T-cell (primary cell): ENCODE data around the gene IKZF2. TPM values are rescaled to one million over a fixed set of nuclear protein-coding genes. Genes with fewer than 3 reads are reported as not detected.

Experiments
- ATAC-seq, 4 experiments: fragments of 200-7000 bp in 3 of 4; fragments of 150-1000 bp in 1 of 4; cut with Tn5 transposase; replicated peaks in 1 of 4; 1 replicate in 3 of 4; 2 replicates in 1 of 4; pipeline ENCODE4 v1.10.0; 2021; ENCODE audit warnings: moderate library complexity in 3 of 4, mild to moderate bottlenecking in 2 of 4, moderate number of reproducible peaks in 1 of 4
- CTCF ChIA-PET, 2 donors: fragments of 300-600 bp; sonication (Branson Sonifier 250); formaldehyde crosslinking; loops; one replicate each; lab custom pipeline; 2022; ENCODE audit warnings: antibody characterized with exemption in 2 of 2; lab: Charles Lee
- POLR2A ChIA-PET, 2 donors: fragments of 300-600 bp; sonication (Branson Sonifier 250); formaldehyde crosslinking; loops; one replicate each; lab custom pipeline; 2022; ENCODE audit warnings: antibody characterized with exemption in 2 of 2; lab: Charles Lee
- DNase-seq, 35 experiments: peaks; one replicate each; pipeline versions ENCODE4 v3.0.0 to v3.0.0-alpha.2; 2013 to 2023
- H3K27ac ChIP-seq: one replicate; pipeline ENCODE4 v1.5.1; 2013; ENCODE audit warnings: low read length
- H3K27me3 ChIP-seq, 2 experiments: replicated peaks in 1 of 2; 1 replicate in 1 of 2; 2 replicates in 1 of 2; pipeline versions ENCODE4 v1.6.1 to v1.7.0; 2013; ENCODE audit warnings: low read length in 1 of 2, mixed read lengths in 1 of 2; ENCODE audit not compliant: control insufficient read depth in 2 of 2, insufficient read depth in 2 of 2; ENCODE audit errors: extremely low read depth in 1 of 2
- H3K36me3 ChIP-seq, 2 donors: 1 replicate in 1 of 2; 2 replicates in 1 of 2; pipeline versions ENCODE4 v1.6.1 to v1.7.0; 2013; ENCODE audit warnings: low read length in 1 of 2; ENCODE audit not compliant: control insufficient read depth in 2 of 2, insufficient read depth in 1 of 2; ENCODE audit errors: extremely low read depth in 1 of 2
- H3K4me1 ChIP-seq, 2 experiments: 1 replicate in 1 of 2; 2 replicates in 1 of 2; pipeline versions ENCODE4 v1.6.1 to v1.7.0; 2013; ENCODE audit warnings: low read length in 2 of 2, mixed read lengths in 1 of 2; ENCODE audit not compliant: insufficient read depth in 2 of 2, control insufficient read depth in 1 of 2; ENCODE audit errors: extremely low read depth in 1 of 2
- H3K4me3 ChIP-seq, 2 donors: 1 replicate in 1 of 2; 2 replicates in 1 of 2; pipeline versions ENCODE4 v1.5.1 to v1.7.0; 2013; ENCODE audit warnings: mild to moderate bottlenecking in 2 of 2, low read length in 1 of 2, moderate library complexity in 1 of 2; ENCODE audit not compliant: control insufficient read depth in 1 of 2; ENCODE audit errors: extremely low read depth in 1 of 2
- H3K9me3 ChIP-seq: 2 replicates; pipeline ENCODE4 v1.7.0; 2013
- H3K27ac Mint-ChIP-seq, 2 donors: one replicate each; pipeline ENCODE4 v1.8.0; 2020 to 2021; ENCODE audit warnings: mild to moderate bottlenecking in 2 of 2, mixed read lengths in 2 of 2
- H3K27me3 Mint-ChIP-seq, 2 donors: one replicate each; pipeline ENCODE4 v1.8.0; 2021 to 2022; ENCODE audit warnings: mixed read lengths in 2 of 2
- H3K36me3 Mint-ChIP-seq: one replicate; pipeline ENCODE4 v1.8.0; 2021; ENCODE audit warnings: mixed read lengths
- H3K4me1 Mint-ChIP-seq, 3 donors: one replicate each; pipeline ENCODE4 v1.8.0; 2020 to 2022; ENCODE audit warnings: mixed read lengths in 3 of 3, mild to moderate bottlenecking in 1 of 3
- H3K4me3 Mint-ChIP-seq, 3 donors: one replicate each; pipeline ENCODE4 v1.8.0; 2020 to 2022; ENCODE audit warnings: mild to moderate bottlenecking in 3 of 3, mixed read lengths in 3 of 3, moderate library complexity in 3 of 3
- H3K9me3 Mint-ChIP-seq, 3 donors: one replicate each; pipeline ENCODE4 v1.8.0; 2020 to 2022; ENCODE audit warnings: mixed read lengths in 3 of 3
- WGBS: methylation state at CpG from one replicate; pipeline ENCODE4 v1.1.5; 2013; ENCODE audit warnings: missing lambda C conversion rate; ENCODE audit not compliant: insufficient coverage; 5-methylcytosine and 5-hydroxymethylcytosine counted together
- total RNA-seq, 35 experiments: library from RNA in 6 of 35; stranded (reverse) in 6 of 35; fragments of 120-200 nt in 1 of 35; gene quantifications; one replicate each; pipeline versions ENCODE4 v1.2.1 to v1.2.4 and lab custom pipeline; 2013 to 2026

The IKZF2 gene
- total RNA-seq, 5 donors from 2014 or later (not counting 1 experiment from before 2014, with no cell fraction given), result 23.4 to 64.1 (median 31.0) TPM

GRCh38 chr2:213185147-213185822 lies 33.9 kb upstream of the IKZF2 start:
- Histone ChIP-seq H3K27me3 (no peaks in the 10 kb centered on the region), H3K4me3 (no peak overlapping the region), H3K27ac (no peak overlapping the region), H3K4me1 (peaks cover 0 to 2% of the 10 kb centered on the region in 2 experiments), H3K36me3 (no peaks in the 10 kb centered on the region), H3K9me3 (no peaks in the 10 kb centered on the region)
- ATAC-seq (no peak), DNase-seq (no peak)
- Mint-ChIP-seq H3K4me1 (no peaks in the 10 kb centered on the region), H3K27ac (no peak overlapping the region), H3K27me3 (no peaks in the 10 kb centered on the region), H3K36me3 (no peaks in the 10 kb centered on the region), H3K9me3 (peaks cover 0 to 4% (median 0%) of the 10 kb centered on the region in 3 donors), H3K4me3 (no peak overlapping the region)
- WGBS, result no CpG with 5 or more reads among the region's 3 CpGs
- ChIA-PET POLR2A (no interaction called here), CTCF (interaction anchor here in 1 of 2 donors (1.5 kb wide), 1 partner anchor 14 kb away, joined by 4 read pairs; no protein-coding TSS in a partner anchor)

- peaks cover 0 to 4% of the 10 kb centered on the region in 2 experiments for H3K4me1 ChIP-seq
- ATAC-seq (no peak), DNase-seq (no peak)
- Mint-ChIP-seq H3K4me3 (no peak overlapping the region), H3K4me1 (no peaks in the 10 kb centered on the region), H3K36me3 (no peaks in the 10 kb centered on the region), H3K27me3 (no peaks in the 10 kb centered on the region), H3K9me3 (no peaks in the 10 kb centered on the region), H3K27ac (no peak overlapping the region)
- POLR2A ChIA-PET, result no interaction called here
- no peaks in the 10 kb centered on the region for H3K36me3 ChIP-seq
- H3K4me3 ChIP-seq, result no peak overlapping the region
- CTCF ChIA-PET, result no interaction called here
- H3K27me3 ChIP-seq, result no peaks in the 10 kb centered on the region
- H3K27ac ChIP-seq, result no peak overlapping the region
- no peaks in the 10 kb centered on the region for H3K9me3 ChIP-seq
Measured at GRCh38 chr2:213181712-213182111, 30.3 kb upstream of the IKZF2 start.

- Mint-ChIP-seq H3K9me3 (no peaks in the 10 kb centered on the region), H3K4me1 (no peaks in the 10 kb centered on the region), H3K4me3 (no peak overlapping the region), H3K36me3 (no peaks in the 10 kb centered on the region), H3K27me3 (no peaks in the 10 kb centered on the region), H3K27ac (no peak overlapping the region)
- CTCF ChIA-PET, result no interaction called here
- no peaks in the 10 kb centered on the region for H3K27me3 ChIP-seq
- no peak for DNase-seq
- no peak overlapping the region for H3K27ac ChIP-seq
- no peaks in the 10 kb centered on the region for H3K36me3 ChIP-seq
- peaks cover 0 to 2% of the 10 kb centered on the region in 2 experiments for H3K4me1 ChIP-seq
- WGBS, result no CpG with 5 or more reads among the region's 1 CpG
- no peak for ATAC-seq
- POLR2A ChIA-PET, result no interaction called here
- H3K4me3 ChIP-seq, result no peak overlapping the region
- H3K9me3 ChIP-seq, result no peaks in the 10 kb centered on the region
Measured at GRCh38 chr2:213177679-213178078, 26.3 kb upstream of the IKZF2 start.

- Mint-ChIP-seq H3K27ac (no peak overlapping the region), H3K9me3 (no peaks in the 10 kb centered on the region), H3K27me3 (no peaks in the 10 kb centered on the region), H3K36me3 (no peaks in the 10 kb centered on the region), H3K4me3 (no peak overlapping the region), H3K4me1 (no peaks in the 10 kb centered on the region)
- WGBS, result no CpG with 5 or more reads among the region's 1 CpG
- ATAC-seq (no peak), DNase-seq (no peak)
- POLR2A ChIA-PET, result no interaction called here
- Histone ChIP-seq H3K27me3 (no peaks in the 10 kb centered on the region), H3K4me1 (peaks cover 0 to 2% of the 10 kb centered on the region in 2 experiments), H3K4me3 (no peak overlapping the region), H3K9me3 (no peaks in the 10 kb centered on the region), H3K27ac (no peak overlapping the region), H3K36me3 (no peaks in the 10 kb centered on the region)
- CTCF ChIA-PET, result interaction anchor here in 1 of 2 donors (0.7 kb wide), 1 partner anchor 30 kb away, joined by 4 read pairs; no protein-coding TSS in a partner anchor
Measured at GRCh38 chr2:213175673-213176247, 24.3 kb upstream of the IKZF2 start.

- Mint-ChIP-seq H3K4me3 (no peak overlapping the region), H3K9me3 (no peaks in the 10 kb centered on the region), H3K27me3 (no peaks in the 10 kb centered on the region), H3K4me1 (no peaks in the 10 kb centered on the region), H3K36me3 (no peaks in the 10 kb centered on the region), H3K27ac (no peak overlapping the region)
- no peak for ATAC-seq
- Histone ChIP-seq H3K27ac (no peak overlapping the region), H3K27me3 (no peaks in the 10 kb centered on the region), H3K4me3 (no peak overlapping the region), H3K9me3 (no peaks in the 10 kb centered on the region), H3K36me3 (no peaks in the 10 kb centered on the region), H3K4me1 (no peaks in the 10 kb centered on the region)
- WGBS, result 60% methylated on average over 1 of the region's 1 CpG
- ChIA-PET POLR2A (no interaction called here), CTCF (no interaction called here)
- no peak for DNase-seq
Measured at GRCh38 chr2:213172641-213173040, 21.2 kb upstream of the IKZF2 start.

GRCh38 chr2:213171147-213171546 lies 19.7 kb upstream of the IKZF2 start:
- ATAC-seq, result no peak
- no peak for DNase-seq
- Mint-ChIP-seq H3K4me1 (peaks cover 0 to 2% (median 0%) of the 10 kb centered on the region in 3 donors), H3K27ac (no peak overlapping the region), H3K9me3 (no peaks in the 10 kb centered on the region), H3K4me3 (no peak overlapping the region), H3K36me3 (no peaks in the 10 kb centered on the region), H3K27me3 (no peaks in the 10 kb centered on the region)
- Histone ChIP-seq H3K9me3 (no peaks in the 10 kb centered on the region), H3K4me1 (no peaks in the 10 kb centered on the region), H3K4me3 (no peak overlapping the region), H3K27me3 (no peaks in the 10 kb centered on the region), H3K36me3 (no peaks in the 10 kb centered on the region), H3K27ac (no peak overlapping the region)
- CTCF ChIA-PET, result interaction anchor here in 1 of 2 donors (0.9 to 1.5 kb wide), 2 partner anchors 15 to 20 kb away, joined by 3 to 4 read pairs; no protein-coding TSS in a partner anchor
- POLR2A ChIA-PET, result no interaction called here
- WGBS, result no CpG with 5 or more reads among the region's 4 CpGs
